ENCODE measurements around the gene KRTAP10-3. TPM values are rescaled to one million over a fixed set of nuclear protein-coding genes. Genes with fewer than 3 reads are reported as not detected.
A peak's percentile ranks its signal among the peaks of the same experiment; 100 is the strongest.

The KRTAP10-3 gene
- total RNA-seq, 6 donors from 2014 or later, result not detected

GRCh38 chr21:44527156-44527982 is 31.2 kb downstream of the KRTAP10-3 start:
- 84 to 87% methylated on average over 31 to 37 of the region's 37 CpGs for WGBS, 2 donors
- no peaks in the 10 kb centered on the region for H3K9me3 ChIP-seq
- no peaks in the 10 kb centered on the region for H3K27me3 ChIP-seq
- no peaks in the 10 kb centered on the region for H3K36me3 ChIP-seq
- no peak overlapping the region for H3K4me3 ChIP-seq
- no peaks in the 10 kb centered on the region for H3K4me1 ChIP-seq
- TF ChIP-seq EP300 (IDR thresholded peaks at IDR 0.05) (no peak), CTCF (IDR thresholded peaks at IDR 0.05) (no peak), POLR2AphosphoS5 (IDR thresholded peaks at IDR 0.05) (no peak), POLR2A (IDR thresholded peaks at IDR 0.05) (no peak)
- peak; percentile 14 to 25 for DNase-seq
- H3K27ac ChIP-seq, result no peak overlapping the region
- ATAC-seq (ENCODE audit: low FRiP score in 2 of 2), result no peak

GRCh38 chr21:44526096-44526997 is 32.2 kb downstream of the KRTAP10-3 start:
- H3K9me3 ChIP-seq, result no peaks in the 10 kb centered on the region
- no peak overlapping the region for H3K27ac ChIP-seq
- no peaks in the 10 kb centered on the region for H3K36me3 ChIP-seq
- TF ChIP-seq CTCF (IDR thresholded peaks at IDR 0.05) (no peak), POLR2AphosphoS5 (IDR thresholded peaks at IDR 0.05) (no peak), EP300 (IDR thresholded peaks at IDR 0.05) (no peak), POLR2A (IDR thresholded peaks at IDR 0.05) (no peak)
- H3K4me3 ChIP-seq, result no peak overlapping the region
- H3K27me3 ChIP-seq, result no peaks in the 10 kb centered on the region
- WGBS, 2 donors, result 89 to 90% methylated on average over 11 to 12 of the region's 12 CpGs
- DNase-seq, result peak in 1 of 2 donors; percentile 14
- ATAC-seq (ENCODE audit: low FRiP score in 2 of 2), result no peak
- H3K4me1 ChIP-seq, result no peaks in the 10 kb centered on the region

DNA sequence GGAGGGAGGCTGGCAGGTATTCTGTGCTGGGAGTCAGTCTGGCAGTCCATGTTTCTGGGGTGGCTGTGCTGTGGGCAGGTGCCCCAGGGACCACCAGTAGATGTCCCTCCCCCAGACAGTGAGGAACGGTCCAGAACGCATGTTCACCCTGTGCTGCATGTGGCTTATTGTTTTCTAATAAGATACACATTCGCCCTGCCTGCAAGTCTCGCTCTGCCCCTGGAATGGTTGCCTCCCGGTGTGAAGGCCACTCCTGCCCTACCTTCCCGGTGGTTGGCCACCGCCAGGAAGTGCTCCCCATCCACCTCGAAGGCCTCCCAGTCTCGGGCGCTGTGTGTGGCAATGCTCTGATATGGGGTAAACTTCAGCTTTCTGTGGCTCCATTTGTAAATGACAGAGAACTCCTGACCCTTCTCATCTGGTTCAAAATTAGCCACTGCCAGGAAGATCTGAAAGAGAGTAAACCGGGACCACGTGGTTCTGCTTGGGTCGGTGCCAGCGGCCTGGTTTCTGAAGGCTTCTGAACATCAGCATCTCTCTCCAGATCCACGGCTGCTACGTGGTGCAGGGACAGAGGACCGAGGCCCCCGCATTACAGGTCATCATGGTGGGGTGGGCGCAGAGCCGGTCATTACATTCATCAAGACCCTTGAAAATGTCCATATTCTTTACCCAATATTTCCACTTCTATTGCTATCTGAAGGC is 33.1 kb downstream of the KRTAP10-3 start:
- no peak overlapping the region for H3K27ac ChIP-seq

More for the DNA sequence above, 33.1 kb downstream of the KRTAP10-3 start:
- Histone ChIP-seq H3K9me3 (no peaks in the 10 kb centered on the region), H3K27me3 (no peaks in the 10 kb centered on the region), H3K4me3 (no peak overlapping the region), H3K4me1 (no peaks in the 10 kb centered on the region), H3K36me3 (no peaks in the 10 kb centered on the region)
- TF ChIP-seq POLR2A (IDR thresholded peaks at IDR 0.05) (no peak), EP300 (IDR thresholded peaks at IDR 0.05) (no peak), CTCF (IDR thresholded peaks at IDR 0.05) (no peak), POLR2AphosphoS5 (IDR thresholded peaks at IDR 0.05) (no peak)
- ATAC-seq (ENCODE audit: low FRiP score in 2 of 2) (no peak), DNase-seq (no peak)
- 90 to 91% methylated on average over 15 to 20 of the region's 20 CpGs for WGBS, 2 donors
